ENCODE results near the gene MAP3K7CL.
"Not testable (repeated sequence)": the region's sequence is repeated elsewhere in the genome, so short reads cannot be mapped to it uniquely, and the experiment has no call there.

Gene MAP3K7CL

GRCh38 chr21:29135481-29135880 lies 5.0 kb downstream of the MAP3K7CL start:
- DNase-seq = no peak

- no peak for DNase-seq
Observed at GRCh38 chr21:29136033-29136432, 5.6 kb downstream of the MAP3K7CL start.

- DNase-seq = no peak
Observed at GRCh38 chr21:29144736-29145353, 14.4 kb downstream of the MAP3K7CL start.

- no peak for DNase-seq
Observed at GRCh38 chr21:29145354-29145782, 14.9 kb downstream of the MAP3K7CL start.

- DNase-seq = no peak
Observed at GRCh38 chr21:29145852-29146453, 15.5 kb downstream of the MAP3K7CL start.

- DNase-seq = no peak
Observed at GRCh38 chr21:29146726-29147125, 16.3 kb downstream of the MAP3K7CL start.

GRCh38 chr21:29148530-29148929 lies 18.1 kb downstream of the MAP3K7CL start:
- DNase-seq = no peak

- DNase-seq = no peak
Observed at GRCh38 chr21:29149808-29150425, 19.5 kb downstream of the MAP3K7CL start.

- no peak for DNase-seq
Observed at GRCh38 chr21:29151931-29152330, 21.5 kb downstream of the MAP3K7CL start.

GRCh38 chr21:29152916-29153315 lies 22.5 kb downstream of the MAP3K7CL start:
- no peak for DNase-seq

- DNase-seq = no peak
Observed at GRCh38 chr21:29154270-29154669, 23.8 kb downstream of the MAP3K7CL start.

GRCh38 chr21:29155118-29155932 lies 24.9 kb downstream of the MAP3K7CL start:
- no peak for DNase-seq

GRCh38 chr21:29155933-29156260 lies 25.5 kb downstream of the MAP3K7CL start:
- DNase-seq = no peak

GRCh38 chr21:29157080-29157479 lies 26.6 kb downstream of the MAP3K7CL start:
- no peak for DNase-seq

- DNase-seq = no peak
Observed at GRCh38 chr21:29159842-29160241, 29.4 kb downstream of the MAP3K7CL start.

GRCh38 chr21:29162825-29163224 lies 32.4 kb downstream of the MAP3K7CL start:
- not testable (repeated sequence) for DNase-seq

GRCh38 chr21:29163341-29164115 lies 33.1 kb downstream of the MAP3K7CL start:
- no peak for DNase-seq

- DNase-seq = peak; percentile 23
Observed at GRCh38 chr21:29164323-29164942, 34.0 kb downstream of the MAP3K7CL start.

- DNase-seq = no peak
Observed at GRCh38 chr21:29166323-29166722, 35.9 kb downstream of the MAP3K7CL start.

GRCh38 chr21:29166853-29167252 lies 36.4 kb downstream of the MAP3K7CL start:
- DNase-seq = no peak

- DNase-seq = not testable (repeated sequence)
Observed at GRCh38 chr21:29167481-29167880, 37.0 kb downstream of the MAP3K7CL start.

- DNase-seq = no peak
Observed at GRCh38 chr21:29168891-29169315, 38.5 kb downstream of the MAP3K7CL start.

Measured in NCI-H526 treated with DMSO at 0.1 percent for 48 hours (cell line).